ENCODE measurements around the gene ABCA3. TPM values are rescaled to one million over a fixed set of nuclear protein-coding genes. Genes with fewer than 3 reads are reported as not detected.
"Not testable (repeated sequence)": the region's sequence is repeated elsewhere in the genome, so short reads cannot be mapped to it uniquely, and the experiment has no call there.

ABCA3 gene
- total RNA-seq, 2 donors from 2014 or later = 1.3 to 4.6 TPM

GRCh38 chr16:2244301-2244700 lies 96.2 kb downstream of the ABCA3 start:
- no peaks in the 10 kb centered on the region for H3K27me3 ChIP-seq
- no peak overlapping the region for H3K27ac ChIP-seq
- DNase-seq = no peak
- intact Hi-C loops (cut with DNase I) = no loop called here
- H3K36me3 ChIP-seq = peaks cover 10% of the 10 kb centered on the region
- TF ChIP-seq CTCF (IDR thresholded peaks at IDR 0.05) = no peak
- no peaks in the 10 kb centered on the region for H3K9me3 ChIP-seq
- no peak overlapping the region for H3K4me3 ChIP-seq
- no peak overlapping the region for H3K9ac ChIP-seq (ENCODE audit: low read depth in 2 of 2, low read length in 2 of 2)
- H3K4me1 ChIP-seq = no peaks in the 10 kb centered on the region

- intact Hi-C loops (cut with DNase I) = no loop called here
- Histone ChIP-seq H3K36me3 (peaks cover 10% of the 10 kb centered on the region), H3K4me3 (no peak overlapping the region), H3K27ac (no peak overlapping the region), H3K9ac (ENCODE audit: low read depth in 2 of 2, low read length in 2 of 2) (no peak overlapping the region), H3K9me3 (no peaks in the 10 kb centered on the region), H3K4me1 (no peaks in the 10 kb centered on the region), H3K27me3 (no peaks in the 10 kb centered on the region)
- TF ChIP-seq CTCF (IDR thresholded peaks at IDR 0.05) = no peak
- no peak for DNase-seq
These were observed 96.7 kb downstream of the ABCA3 start for GRCh38 chr16:2243781-2244180.

GRCh38 chr16:2243031-2243528 lies 97.4 kb downstream of the ABCA3 start:
- Histone ChIP-seq H3K27me3 (peaks cover 3% of the 10 kb centered on the region), H3K36me3 (peaks cover 10% of the 10 kb centered on the region), H3K27ac (no peak overlapping the region), H3K9me3 (no peaks in the 10 kb centered on the region), H3K4me3 (no peak overlapping the region), H3K4me1 (no peaks in the 10 kb centered on the region), H3K9ac (ENCODE audit: low read depth in 2 of 2, low read length in 2 of 2) (no peak overlapping the region)
- intact Hi-C loops (cut with DNase I) = no loop called here
- no peak for DNase-seq
- TF ChIP-seq CTCF (IDR thresholded peaks at IDR 0.05) = no peak

GRCh38 chr16:2242598-2242997 lies 97.9 kb downstream of the ABCA3 start:
- Histone ChIP-seq H3K4me3 (no peak overlapping the region), H3K27ac (no peak overlapping the region), H3K36me3 (peaks cover 10% of the 10 kb centered on the region), H3K9ac (ENCODE audit: low read depth in 2 of 2, low read length in 2 of 2) (no peak overlapping the region), H3K9me3 (no peaks in the 10 kb centered on the region), H3K4me1 (peaks cover 2% of the 10 kb centered on the region), H3K27me3 (peaks cover 8% of the 10 kb centered on the region)
- no peak for TF ChIP-seq CTCF (IDR thresholded peaks at IDR 0.05)
- intact Hi-C loops (cut with DNase I) = no loop called here
- no peak for DNase-seq

- H3K9me3 ChIP-seq; H3K4me3 ChIP-seq; DNase-seq; H3K27ac ChIP-seq; intact Hi-C loops (cut with DNase I); H3K9ac ChIP-seq (ENCODE audit: low read depth in 2 of 2, low read length in 2 of 2): not testable (repeated sequence)
- peaks cover 10% of the 10 kb centered on the region for H3K36me3 ChIP-seq
- peaks cover 16% of the 10 kb centered on the region for H3K4me1 ChIP-seq
- peaks cover 26% of the 10 kb centered on the region for H3K27me3 ChIP-seq
These were observed 100.2 kb downstream of the ABCA3 start for GRCh38 chr16:2240331-2240730.

GRCh38 chr16:2238838-2239675 lies 101.5 kb downstream of the ABCA3 start:
- no peaks in the 10 kb centered on the region for H3K9me3 ChIP-seq
- no peak for TF ChIP-seq CTCF (IDR thresholded peaks at IDR 0.05)
- no peak overlapping the region for H3K9ac ChIP-seq (ENCODE audit: low read depth in 2 of 2, low read length in 2 of 2)
- DNase-seq = no peak
- intact Hi-C loops (cut with DNase I) = no loop called here
- no peak overlapping the region for H3K27ac ChIP-seq
- H3K4me3 ChIP-seq = no peak overlapping the region
- peaks cover 17% of the 10 kb centered on the region for H3K36me3 ChIP-seq
- peaks cover 26% of the 10 kb centered on the region for H3K27me3 ChIP-seq
- H3K4me1 ChIP-seq = peaks cover 16% of the 10 kb centered on the region
